SU-DHL-6 (cell line): ENCODE results near the gene SPTBN5.

Experiments used
- H2AFZ ChIP-seq: fragments of 200-600 bp; sonication (generic); 2 replicates; pipeline ENCODE4 v1.6.1; 2014; ENCODE audit warnings: low read depth, mild to moderate bottlenecking, moderate library complexity, mixed read lengths, antibody characterized with exemption, low read length; ENCODE audit not compliant: severe bottlenecking
- H3F3A ChIP-seq: fragments of 200-600 bp; shearing (Covaris generic); 2 replicates; pipeline ENCODE4 v1.6.0; 2016; ENCODE audit warnings: antibody characterized with exemption, mild to moderate bottlenecking; ENCODE audit not compliant: insufficient read depth
- H3K27ac ChIP-seq: fragments of 200-600 bp; sonication (generic); 2 replicates; pipeline ENCODE4 v1.5.1; 2016; ENCODE audit warnings: low read depth, mild to moderate bottlenecking, low read length, moderate library complexity, mixed read lengths
- H3K27me3 ChIP-seq: fragments of 200-600 bp; sonication (generic), shearing (Covaris generic); 2 replicates; pipeline ENCODE4 v1.6.0; 2014; ENCODE audit warnings: mild to moderate bottlenecking, low read length
- H3K36me3 ChIP-seq: fragments of 200-600 bp; sonication (generic); 2 replicates; pipeline ENCODE4 v1.6.1; 2014; ENCODE audit warnings: mild to moderate bottlenecking, low read length, mixed read lengths
- H3K4me2 ChIP-seq: fragments of 300-600, 200-600 bp; shearing (Covaris generic), sonication (generic); 2 replicates; pipeline ENCODE4 v1.6.0; 2014; ENCODE audit warnings: low read length, low read depth, mild to moderate bottlenecking; ENCODE audit not compliant: poor library complexity, severe bottlenecking
- H3K4me3 ChIP-seq: fragments of 200-600 bp; sonication (generic); 2 replicates; pipeline ENCODE4 v1.5.1; 2014; ENCODE audit warnings: antibody characterized with exemption, low read length, mild to moderate bottlenecking, mixed read lengths; ENCODE audit not compliant: insufficient read depth, poor library complexity, severe bottlenecking
- H3K79me2 ChIP-seq: fragments of 200-600 bp; sonication (generic); 2 replicates; pipeline ENCODE4 v1.6.1; 2014; ENCODE audit warnings: mild to moderate bottlenecking, low read length, moderate library complexity; ENCODE audit not compliant: insufficient read depth
- H3K9ac ChIP-seq: fragments of 200-600 bp; sonication (generic); 2 replicates; pipeline ENCODE4 v1.7.0; 2014; ENCODE audit warnings: mild to moderate bottlenecking, low read length
- H3K9me2 ChIP-seq: fragments of 200-600 bp; sonication (generic); replicated peaks from 2 replicates; pipeline ENCODE4 v1.6.1; 2014; ENCODE audit warnings: low read length; ENCODE audit not compliant: insufficient read depth
- H3K9me3 ChIP-seq: fragments of 200-600 bp; sonication (generic); 2 replicates; pipeline ENCODE4 v1.6.1; 2014; ENCODE audit warnings: low read length, mixed read lengths; ENCODE audit not compliant: insufficient read depth
- H4K20me1 ChIP-seq: fragments of 200-600 bp; sonication (generic); 2 replicates; pipeline ENCODE4 v1.6.1; 2014; ENCODE audit warnings: low read depth, mild to moderate bottlenecking, antibody characterized with exemption, low read length, moderate library complexity, mixed read lengths
- EZH2phosphoT487 ChIP-seq: fragments of 200-600 bp; sonication (generic), shearing (Covaris generic); conservative IDR thresholded peaks from 2 replicates; pipeline ENCODE4 v1.6.1; 2018; ENCODE audit warnings: mild to moderate bottlenecking, antibody characterized with exemption, low read length, moderate library complexity, mixed read lengths
- TF ChIP-seq, protein P1 (sequence below): fragments of 200-600 bp; sonication (generic); IDR thresholded peaks from one replicate; pipeline ENCODE4 v1.5.1; 2017; ENCODE audit warnings: antibody characterized with exemption, mild to moderate bottlenecking, low read length, moderate library complexity; ENCODE audit not compliant: insufficient read depth, poor library complexity, severe bottlenecking

SPTBN5 gene

DNA sequence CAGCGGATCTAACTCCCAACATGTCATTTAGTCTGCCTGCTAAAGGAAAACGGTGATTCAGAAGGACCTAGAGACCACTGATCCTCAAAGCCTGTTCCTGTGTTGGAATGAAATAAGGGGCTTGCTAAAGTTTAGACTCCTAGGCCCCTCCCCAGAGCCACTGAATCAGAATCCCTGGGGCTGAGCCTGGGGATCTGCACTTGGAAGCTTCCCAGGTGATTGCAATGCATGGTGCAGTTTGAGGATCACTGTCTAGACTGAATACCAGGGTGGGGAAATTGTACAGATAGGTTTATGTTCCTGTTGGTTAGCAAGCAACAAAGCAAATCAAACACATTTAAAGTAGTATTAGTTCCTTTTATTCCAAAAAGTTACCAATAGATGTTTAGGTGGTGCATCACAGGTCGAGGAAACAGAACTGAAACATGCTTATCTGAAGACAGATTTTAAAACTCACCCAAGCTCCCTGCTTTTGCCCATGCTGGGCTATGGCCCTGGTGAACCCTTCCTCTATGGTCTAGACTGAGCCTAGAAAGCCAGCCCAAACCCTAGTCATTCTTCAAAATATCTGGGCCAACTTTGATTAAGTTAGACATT lies 29.6 kb upstream of the SPTBN5 start:
- Histone ChIP-seq H2AFZ (no peak overlapping the region), H3K4me3 (no peak overlapping the region), H4K20me1 (no peaks in the 10 kb centered on the region)

DNA sequence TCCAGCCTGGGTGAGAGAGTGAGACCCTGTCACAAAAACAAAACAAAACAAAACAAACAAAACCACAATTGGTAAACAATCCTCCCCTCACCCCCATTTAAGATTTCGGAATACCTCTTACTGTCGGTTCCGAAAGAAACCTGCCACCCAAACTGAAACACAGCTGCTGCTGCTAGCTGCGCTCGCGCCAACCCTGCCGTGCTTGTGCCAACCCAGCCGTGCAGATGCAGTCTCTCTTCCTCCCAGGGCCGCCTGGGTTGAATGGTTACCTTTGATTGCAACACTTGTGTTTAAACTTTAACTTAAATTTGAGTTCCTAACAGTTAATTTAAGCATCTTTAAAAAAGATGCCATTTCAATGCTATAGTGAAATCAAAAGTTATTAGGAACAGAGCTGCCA lies 28.5 kb upstream of the SPTBN5 start:
- Histone ChIP-seq H3K4me2 (no peak overlapping the region), H3K9ac (no peak overlapping the region), H3K9me3 (no peaks in the 10 kb centered on the region), H2AFZ (no peak overlapping the region), H3K4me3 (no peak overlapping the region), H4K20me1 (no peaks in the 10 kb centered on the region), H3K36me3 (no peaks in the 10 kb centered on the region), H3K79me2 (no peaks in the 10 kb centered on the region), H3K27me3 (no peaks in the 10 kb centered on the region), H3K27ac (no peak overlapping the region), H3K9me2 (no peaks in the 10 kb centered on the region), H3F3A (no peaks in the 10 kb centered on the region)
- TF ChIP-seq EZH2phosphoT487, result no peak

More for the DNA sequence above, 29.6 kb upstream of the SPTBN5 start:
- Histone ChIP-seq H3F3A (no peaks in the 10 kb centered on the region), H3K36me3 (no peaks in the 10 kb centered on the region), H3K27ac (no peak overlapping the region), H3K9me2 (no peaks in the 10 kb centered on the region), H3K9ac (no peak overlapping the region), H3K79me2 (no peaks in the 10 kb centered on the region), H3K9me3 (no peaks in the 10 kb centered on the region), H3K4me2 (no peak overlapping the region), H3K27me3 (no peaks in the 10 kb centered on the region)
- no peak for TF ChIP-seq EZH2phosphoT487
- TF ChIP-seq, protein P1, sequence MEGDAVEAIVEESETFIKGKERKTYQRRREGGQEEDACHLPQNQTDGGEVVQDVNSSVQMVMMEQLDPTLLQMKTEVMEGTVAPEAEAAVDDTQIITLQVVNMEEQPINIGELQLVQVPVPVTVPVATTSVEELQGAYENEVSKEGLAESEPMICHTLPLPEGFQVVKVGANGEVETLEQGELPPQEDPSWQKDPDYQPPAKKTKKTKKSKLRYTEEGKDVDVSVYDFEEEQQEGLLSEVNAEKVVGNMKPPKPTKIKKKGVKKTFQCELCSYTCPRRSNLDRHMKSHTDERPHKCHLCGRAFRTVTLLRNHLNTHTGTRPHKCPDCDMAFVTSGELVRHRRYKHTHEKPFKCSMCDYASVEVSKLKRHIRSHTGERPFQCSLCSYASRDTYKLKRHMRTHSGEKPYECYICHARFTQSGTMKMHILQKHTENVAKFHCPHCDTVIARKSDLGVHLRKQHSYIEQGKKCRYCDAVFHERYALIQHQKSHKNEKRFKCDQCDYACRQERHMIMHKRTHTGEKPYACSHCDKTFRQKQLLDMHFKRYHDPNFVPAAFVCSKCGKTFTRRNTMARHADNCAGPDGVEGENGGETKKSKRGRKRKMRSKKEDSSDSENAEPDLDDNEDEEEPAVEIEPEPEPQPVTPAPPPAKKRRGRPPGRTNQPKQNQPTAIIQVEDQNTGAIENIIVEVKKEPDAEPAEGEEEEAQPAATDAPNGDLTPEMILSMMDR, result no peak

DNA sequence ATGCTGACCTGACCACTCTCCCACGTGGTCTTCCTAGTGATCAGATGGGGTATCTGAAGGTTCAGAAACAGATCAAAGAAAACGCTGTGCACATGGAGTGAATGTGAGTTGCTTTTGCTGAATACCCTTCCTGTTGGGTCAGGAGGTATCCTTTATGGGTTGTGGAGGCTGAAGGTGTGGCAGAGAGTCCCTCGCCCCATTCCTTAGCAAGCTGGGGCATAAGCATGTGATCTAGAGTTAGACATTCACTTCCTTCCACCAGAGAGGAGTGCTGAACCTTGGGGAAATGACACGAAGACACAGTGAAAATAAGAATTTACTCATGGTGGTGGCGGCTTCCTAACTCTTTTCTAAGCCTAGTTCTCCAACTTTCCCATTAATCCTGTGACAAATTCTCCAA lies 27.8 kb upstream of the SPTBN5 start:
- no peak overlapping the region for H3K9ac ChIP-seq
- H3K27ac ChIP-seq, result no peak overlapping the region
- no peaks in the 10 kb centered on the region for H3K9me2 ChIP-seq
- H3K4me3 ChIP-seq, result no peak overlapping the region
- H3K27me3 ChIP-seq, result no peaks in the 10 kb centered on the region
- no peaks in the 10 kb centered on the region for H3K79me2 ChIP-seq
- H3K36me3 ChIP-seq, result no peaks in the 10 kb centered on the region
- no peaks in the 10 kb centered on the region for H3K9me3 ChIP-seq
- TF ChIP-seq, protein P1, result no peak
- no peak for TF ChIP-seq EZH2phosphoT487
- no peaks in the 10 kb centered on the region for H3F3A ChIP-seq
- H3K4me2 ChIP-seq, result no peak overlapping the region
- H4K20me1 ChIP-seq, result no peaks in the 10 kb centered on the region
- H2AFZ ChIP-seq, result no peak overlapping the region

DNA sequence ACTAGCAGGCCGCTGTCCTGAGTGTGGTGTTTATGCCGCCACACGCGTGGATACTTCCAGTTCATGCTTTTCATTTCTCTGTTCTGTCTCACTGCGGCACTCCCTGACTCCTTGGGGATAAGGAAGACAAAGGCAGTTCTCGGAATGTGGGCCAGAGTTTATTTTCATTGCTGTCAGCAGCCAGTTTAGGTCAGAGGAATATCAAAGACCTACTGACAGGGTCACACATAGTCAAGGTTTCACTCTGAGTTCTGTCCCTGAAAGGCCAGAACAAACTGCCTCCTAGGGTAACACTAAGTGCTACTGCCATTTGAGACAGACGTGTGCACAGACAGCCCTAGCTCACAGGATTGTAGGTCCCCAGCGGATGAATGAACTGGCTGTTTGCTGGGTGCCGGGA lies 27.3 kb upstream of the SPTBN5 start:
- no peak for TF ChIP-seq EZH2phosphoT487
- TF ChIP-seq, protein P1, result no peak
- no peaks in the 10 kb centered on the region for H4K20me1 ChIP-seq

More for the DNA sequence above, 27.3 kb upstream of the SPTBN5 start:
- Histone ChIP-seq H3K9ac (no peak overlapping the region), H3K27ac (no peak overlapping the region), H3K9me2 (no peaks in the 10 kb centered on the region), H3K9me3 (no peaks in the 10 kb centered on the region), H2AFZ (no peak overlapping the region), H3K4me3 (no peak overlapping the region), H3K4me2 (no peak overlapping the region), H3K27me3 (no peaks in the 10 kb centered on the region), H3F3A (no peaks in the 10 kb centered on the region), H3K36me3 (no peaks in the 10 kb centered on the region), H3K79me2 (no peaks in the 10 kb centered on the region)
